Vagina (tissue), 2 donors: ENCODE data around the gene NTF4.

Experiments used
- POLR2A ChIP-seq, 2 donors: fragments of 450-650 bp; IDR thresholded peaks; one replicate each; pipeline ENCODE4 v1.6.1; 2017; ENCODE audit warnings: antibody characterized with exemption in 2 of 2, mild to moderate bottlenecking in 2 of 2, moderate library complexity in 2 of 2
- POLR2AphosphoS5 ChIP-seq, 2 donors: sonication (generic); formaldehyde crosslinking; IDR thresholded peaks; one replicate each; pipeline ENCODE4 v1.9.0; 2017; ENCODE audit warnings: antibody characterized with exemption in 2 of 2, mild to moderate bottlenecking in 2 of 2, low read depth in 1 of 2; ENCODE audit not compliant: insufficient read depth in 1 of 2
- TF ChIP-seq, protein P1 (sequence below), 3 experiments: fragments of 450-650 bp in 2 of 3; fragments of 200-600 bp in 1 of 3; sonication (generic) in 1 of 3; IDR thresholded peaks; one replicate each; pipeline ENCODE4 v1.5.1; 2017 to 2019; ENCODE audit warnings: antibody characterized with exemption in 3 of 3, mild to moderate bottlenecking in 2 of 3, moderate library complexity in 2 of 3

DNA sequence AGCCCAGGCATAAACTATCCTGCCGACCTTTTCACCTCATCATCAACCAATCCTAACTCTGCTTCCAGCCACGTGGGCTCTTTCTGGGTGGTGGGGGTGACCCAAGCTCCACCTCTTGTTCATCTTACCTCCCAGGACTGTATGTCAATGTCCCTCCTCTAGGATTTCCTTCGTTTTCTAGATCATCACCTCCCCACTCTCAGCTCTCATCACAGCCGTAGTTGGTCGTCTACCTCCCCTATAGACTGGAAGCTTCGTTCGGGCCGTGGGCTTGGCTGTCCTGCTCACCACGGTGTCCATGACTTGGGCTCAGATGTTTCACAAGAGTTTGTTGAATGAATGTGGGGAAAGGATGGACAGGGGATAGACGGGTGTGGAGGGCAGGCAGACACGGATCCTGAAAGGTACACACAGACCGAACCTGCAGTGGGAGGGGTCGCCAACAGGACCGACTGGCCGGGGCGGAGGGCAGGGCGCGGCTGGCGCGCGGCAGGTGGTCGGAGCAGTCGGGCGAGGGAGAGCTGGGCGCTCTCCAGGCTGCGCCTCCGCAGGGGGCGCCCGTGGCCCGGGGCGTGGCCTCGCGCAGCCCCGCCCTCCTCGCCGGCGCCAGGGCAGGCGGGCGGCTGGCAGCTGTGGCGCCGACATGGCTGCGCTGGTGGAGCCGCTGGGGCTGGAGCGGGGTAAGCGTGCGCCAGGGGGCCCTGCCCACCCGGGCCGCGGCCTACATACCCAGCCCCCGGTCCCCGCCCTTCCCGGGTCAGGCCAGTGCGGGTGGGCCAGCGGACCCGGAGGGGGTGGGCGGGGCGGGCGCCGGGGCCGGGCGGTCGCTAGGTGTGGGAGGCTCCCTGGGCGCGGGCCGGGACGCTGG lies 49.4 kb upstream of the NTF4 start, which contains the start of gene LIN7B:
- TF ChIP-seq POLR2A (IDR thresholded peaks at IDR 0.05), result peak in 1 of 2 donors; percentile 12
- TF ChIP-seq, protein P1, sequence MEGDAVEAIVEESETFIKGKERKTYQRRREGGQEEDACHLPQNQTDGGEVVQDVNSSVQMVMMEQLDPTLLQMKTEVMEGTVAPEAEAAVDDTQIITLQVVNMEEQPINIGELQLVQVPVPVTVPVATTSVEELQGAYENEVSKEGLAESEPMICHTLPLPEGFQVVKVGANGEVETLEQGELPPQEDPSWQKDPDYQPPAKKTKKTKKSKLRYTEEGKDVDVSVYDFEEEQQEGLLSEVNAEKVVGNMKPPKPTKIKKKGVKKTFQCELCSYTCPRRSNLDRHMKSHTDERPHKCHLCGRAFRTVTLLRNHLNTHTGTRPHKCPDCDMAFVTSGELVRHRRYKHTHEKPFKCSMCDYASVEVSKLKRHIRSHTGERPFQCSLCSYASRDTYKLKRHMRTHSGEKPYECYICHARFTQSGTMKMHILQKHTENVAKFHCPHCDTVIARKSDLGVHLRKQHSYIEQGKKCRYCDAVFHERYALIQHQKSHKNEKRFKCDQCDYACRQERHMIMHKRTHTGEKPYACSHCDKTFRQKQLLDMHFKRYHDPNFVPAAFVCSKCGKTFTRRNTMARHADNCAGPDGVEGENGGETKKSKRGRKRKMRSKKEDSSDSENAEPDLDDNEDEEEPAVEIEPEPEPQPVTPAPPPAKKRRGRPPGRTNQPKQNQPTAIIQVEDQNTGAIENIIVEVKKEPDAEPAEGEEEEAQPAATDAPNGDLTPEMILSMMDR (IDR thresholded peaks at IDR 0.05), result peak in 1 of 3 experiments; percentile 54
- no peak for TF ChIP-seq POLR2AphosphoS5 (IDR thresholded peaks at IDR 0.05; ENCODE audit: insufficient read depth in 1 of 2, low read depth in 1 of 2)
